GM10847 (cell line): ENCODE measurements around the gene KRT24.

ENCODE experiments used
- POLR2A ChIP-seq: IDR thresholded peaks from 2 replicates; pipeline ENCODE4 v1.6.1; 2011; ENCODE audit not compliant: insufficient read length; ENCODE audit errors: extremely low read depth

The KRT24 gene

DNA sequence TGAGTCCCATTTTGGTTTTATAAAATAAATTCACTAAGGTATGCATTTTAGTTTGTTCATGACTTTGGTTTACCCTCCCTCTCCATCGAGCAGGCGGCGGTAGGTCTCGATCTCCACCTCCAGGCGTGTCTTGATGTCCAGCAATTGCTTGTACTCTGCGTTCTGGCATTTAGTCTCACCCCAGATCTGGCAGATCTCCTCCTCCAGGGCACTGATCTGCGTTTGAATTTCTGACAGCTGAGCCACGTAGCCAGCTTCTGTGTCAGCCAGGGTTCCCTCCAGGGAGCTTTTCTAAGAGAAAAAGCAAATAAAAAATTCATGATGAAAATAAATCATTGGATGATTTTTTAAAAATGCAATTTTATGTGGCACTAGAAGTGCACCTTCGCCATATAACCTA is 4.2 kb downstream of the KRT24 start:
- TF ChIP-seq POLR2A: no peak

DNA sequence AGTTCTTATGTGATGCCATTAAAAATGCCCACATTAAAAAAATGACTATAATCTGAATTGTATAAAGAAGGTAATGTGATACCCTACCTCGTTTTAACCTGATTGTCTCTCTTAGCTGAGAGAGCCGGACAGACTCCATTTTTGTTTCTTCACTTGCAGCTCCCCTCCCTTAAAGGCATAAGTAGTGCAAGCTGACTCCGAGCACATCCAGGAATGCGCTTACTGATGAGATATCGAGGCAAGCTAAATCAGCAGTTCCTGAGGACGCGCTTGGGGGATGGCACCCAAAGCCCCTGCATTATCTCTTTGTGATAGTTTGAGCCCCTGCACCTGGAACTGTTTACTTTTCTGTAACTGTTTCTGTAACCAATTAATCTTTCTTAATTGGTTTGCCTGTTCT is 6.3 kb downstream of the KRT24 start:
- TF ChIP-seq POLR2A: no peak

DNA sequence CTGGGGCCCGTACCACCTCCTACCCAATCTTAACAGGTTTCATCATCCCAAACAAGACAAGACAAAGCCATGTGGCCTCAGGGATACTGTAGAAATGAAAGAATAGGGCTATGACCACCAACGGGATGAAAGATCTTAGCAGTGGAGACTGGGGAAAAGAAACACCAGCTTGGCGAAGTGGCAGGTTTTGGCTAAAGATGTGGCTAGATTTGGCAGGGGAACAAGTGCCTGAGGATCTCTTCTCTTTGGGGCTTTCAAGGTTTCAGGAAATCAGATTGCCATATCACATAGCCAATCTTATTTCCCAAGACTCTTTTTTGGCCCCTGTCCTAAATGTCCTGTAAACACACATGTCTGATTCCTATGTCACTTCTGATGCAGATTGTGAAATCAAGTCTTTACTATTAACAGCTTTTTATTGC is 6.9 kb downstream of the KRT24 start:
- no peak for TF ChIP-seq POLR2A

DNA sequence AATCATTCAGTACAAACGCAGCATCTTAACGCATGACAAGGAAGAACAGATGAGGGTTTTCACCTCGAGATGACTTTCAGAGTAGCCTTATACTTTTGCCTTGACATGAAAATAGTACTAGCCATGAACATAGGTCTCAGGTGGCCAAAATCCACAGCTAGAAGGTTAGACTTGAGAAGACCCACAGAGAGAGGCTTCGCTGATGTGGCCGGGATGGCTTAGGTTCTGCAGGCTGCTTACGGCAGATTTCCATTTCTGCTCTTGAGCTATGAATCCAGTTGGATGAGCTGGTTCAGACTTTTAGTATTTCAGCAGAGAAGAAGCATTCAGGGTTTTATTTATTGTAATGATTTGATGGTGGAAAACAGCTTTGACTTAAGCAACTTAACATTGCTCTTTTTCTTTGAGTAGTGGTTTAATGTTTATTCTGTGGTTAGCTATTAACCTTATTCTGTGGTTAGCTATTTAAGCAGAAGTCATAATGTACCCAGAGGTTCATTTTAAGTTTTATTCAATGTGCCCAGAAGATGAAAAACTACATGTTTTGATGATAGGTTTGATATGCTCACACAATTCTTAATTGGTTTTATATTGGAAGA is 7.6 kb downstream of the KRT24 start:
- TF ChIP-seq POLR2A: no peak

DNA sequence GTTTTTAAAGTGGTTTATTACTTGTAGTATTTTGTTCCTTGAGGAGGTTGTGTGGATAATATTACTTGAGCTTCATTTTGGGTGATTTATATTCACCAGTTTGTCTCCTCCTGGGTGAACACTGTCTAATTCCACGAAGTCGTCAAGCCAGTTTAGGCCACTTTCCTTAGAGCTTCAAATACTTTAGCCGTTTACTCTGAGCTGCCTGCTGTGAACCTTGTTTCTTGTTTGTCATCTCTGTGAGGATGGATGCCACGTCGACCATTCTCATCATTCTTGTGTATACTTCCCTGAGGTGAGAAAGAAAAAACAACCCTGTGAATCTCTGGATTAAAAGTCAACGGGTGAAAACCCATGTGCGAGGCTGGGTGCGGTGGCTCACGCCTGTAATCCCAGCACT is 9.0 kb downstream of the KRT24 start:
- TF ChIP-seq POLR2A: no peak

DNA sequence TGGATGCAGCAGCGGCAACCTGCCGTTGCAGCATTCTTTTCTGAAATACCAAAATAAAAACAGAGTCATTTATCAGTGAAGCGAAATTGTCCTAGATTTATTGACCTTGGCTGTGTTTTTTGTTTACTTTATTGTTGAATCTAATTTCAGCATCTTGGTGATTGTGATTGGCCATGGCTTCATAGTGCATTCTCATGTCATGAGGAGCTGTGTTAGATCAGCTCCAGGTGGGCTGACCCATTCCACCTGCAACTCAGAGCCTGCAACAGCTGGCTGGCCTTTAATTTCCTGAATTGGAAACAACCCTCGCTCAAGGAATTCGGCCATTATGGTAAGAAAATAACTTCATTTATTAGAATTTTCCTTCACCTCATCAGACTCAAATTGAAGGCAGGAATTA is 16.4 kb downstream of the KRT24 start:
- TF ChIP-seq POLR2A: no peak

DNA sequence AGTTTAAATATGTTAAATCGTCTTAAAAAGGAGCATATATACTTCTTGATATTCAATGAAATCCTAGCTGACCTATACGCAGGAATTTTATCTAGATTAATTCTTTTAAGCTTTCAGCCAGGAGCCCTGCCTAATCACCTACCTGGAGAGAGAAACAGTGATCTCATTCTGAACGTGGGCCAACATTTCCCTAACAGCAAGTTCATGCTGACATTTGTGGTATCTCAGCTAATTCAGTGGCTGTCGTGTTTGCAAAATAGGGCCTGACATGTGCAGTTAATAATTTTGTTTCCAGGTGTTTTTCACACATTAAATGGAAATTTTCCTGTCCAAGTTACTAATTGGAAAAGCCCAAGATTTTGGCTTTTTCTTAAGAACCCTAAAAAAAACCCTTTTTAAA is 17.4 kb downstream of the KRT24 start:
- TF ChIP-seq POLR2A: no peak

DNA sequence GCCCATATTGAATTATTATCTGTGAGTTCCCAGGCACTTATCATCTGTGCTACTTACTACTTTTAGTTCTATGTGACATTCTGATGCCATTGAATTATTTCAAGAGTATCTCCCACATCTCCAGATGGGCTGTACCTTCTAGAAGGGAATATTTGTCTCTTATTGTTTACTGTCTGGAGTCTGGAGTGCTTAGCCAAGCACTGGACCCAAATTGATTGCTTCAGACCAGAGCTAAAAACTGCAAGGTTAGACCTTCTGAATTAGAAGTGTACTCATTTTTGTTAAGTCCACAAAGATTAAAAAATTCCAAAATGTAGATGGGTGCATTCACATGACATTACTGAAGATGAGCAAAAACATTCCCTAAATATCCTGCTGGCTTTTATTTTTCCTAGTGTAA is 22.6 kb downstream of the KRT24 start:
- TF ChIP-seq POLR2A: no peak

DNA sequence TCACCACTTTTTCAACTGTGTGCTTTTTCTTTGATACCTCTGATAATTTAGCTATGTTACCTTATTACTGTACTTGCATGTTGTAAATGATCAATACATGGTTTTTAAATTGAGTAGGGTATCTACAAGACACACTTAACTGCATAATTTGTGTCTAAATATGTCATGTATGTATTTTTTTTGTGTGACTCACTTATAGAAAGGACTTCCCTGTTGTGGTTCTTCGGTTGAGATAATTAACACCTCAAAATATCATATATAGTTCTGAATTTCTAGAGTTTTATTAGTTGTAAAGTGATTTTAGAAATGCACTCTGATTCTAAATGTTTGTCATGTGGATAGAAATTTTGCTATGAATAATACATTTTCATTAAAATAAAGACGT is 24.0 kb downstream of the KRT24 start:
- no peak for TF ChIP-seq POLR2A

DNA sequence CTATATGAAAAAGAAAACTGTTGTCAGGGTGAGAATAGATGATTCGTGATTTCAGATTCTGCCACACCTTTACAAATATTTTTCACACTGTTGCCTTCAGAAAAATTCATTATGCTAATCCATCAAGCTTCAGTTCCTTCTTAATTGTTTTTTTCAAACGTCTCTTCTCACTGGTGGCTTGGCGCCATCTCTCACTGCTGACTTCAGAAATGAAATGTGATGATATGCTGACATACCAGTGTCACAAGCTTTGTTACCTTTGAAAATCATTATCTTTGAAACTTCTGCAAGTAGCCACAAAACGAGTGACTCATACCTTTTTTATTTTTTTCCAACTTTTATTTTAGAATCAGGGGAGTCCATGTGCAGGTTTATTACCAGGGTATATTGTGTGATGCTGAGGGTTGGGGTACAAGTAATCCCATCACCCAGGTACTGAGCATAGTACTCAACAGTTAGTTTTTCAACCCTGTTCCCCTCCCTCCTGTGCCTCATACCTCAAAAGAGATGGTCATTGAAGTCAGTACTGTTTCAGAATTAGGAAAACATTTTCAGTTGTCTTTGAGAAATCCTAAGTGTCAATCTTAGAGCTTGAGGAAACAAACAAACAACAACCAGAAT is 24.5 kb downstream of the KRT24 start:
- no peak for TF ChIP-seq POLR2A

DNA sequence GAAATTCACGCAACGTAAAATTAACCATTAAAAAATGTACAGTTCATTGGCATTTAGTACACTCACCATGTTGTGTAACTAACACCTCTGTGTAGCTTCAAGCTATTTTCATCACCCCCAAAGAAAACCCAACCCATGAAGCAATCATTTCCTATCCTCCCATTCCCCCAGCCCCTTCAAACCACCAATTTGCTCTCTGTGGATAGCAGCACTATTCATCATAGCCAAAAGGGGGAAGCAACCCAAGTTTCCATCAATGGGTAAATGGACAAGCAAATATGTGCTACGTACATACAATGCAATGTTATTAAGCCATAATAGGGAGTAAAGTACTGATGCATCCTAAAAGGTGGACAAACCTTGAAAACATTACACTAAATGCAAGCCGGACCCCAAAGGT is 27.6 kb downstream of the KRT24 start:
- TF ChIP-seq POLR2A: no peak

DNA sequence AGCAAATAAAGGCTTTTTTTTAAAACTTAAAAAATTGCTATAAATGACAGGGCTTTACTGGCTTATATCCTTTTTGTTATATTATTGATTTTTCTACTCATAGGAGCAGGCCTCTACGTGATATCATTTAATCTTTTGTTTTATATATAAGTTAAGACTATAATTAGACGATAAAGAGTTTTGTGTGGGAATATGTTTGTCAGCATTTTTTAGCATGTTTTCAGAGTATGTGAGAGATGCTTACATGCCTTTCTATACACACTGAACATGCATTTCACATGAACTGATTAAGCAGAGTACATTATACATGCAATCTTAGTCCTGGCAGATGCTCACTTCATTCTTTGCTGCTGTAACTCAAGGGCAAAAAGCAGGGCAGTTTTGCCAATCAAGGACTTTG is 30.9 kb downstream of the KRT24 start:
- no peak for TF ChIP-seq POLR2A

DNA sequence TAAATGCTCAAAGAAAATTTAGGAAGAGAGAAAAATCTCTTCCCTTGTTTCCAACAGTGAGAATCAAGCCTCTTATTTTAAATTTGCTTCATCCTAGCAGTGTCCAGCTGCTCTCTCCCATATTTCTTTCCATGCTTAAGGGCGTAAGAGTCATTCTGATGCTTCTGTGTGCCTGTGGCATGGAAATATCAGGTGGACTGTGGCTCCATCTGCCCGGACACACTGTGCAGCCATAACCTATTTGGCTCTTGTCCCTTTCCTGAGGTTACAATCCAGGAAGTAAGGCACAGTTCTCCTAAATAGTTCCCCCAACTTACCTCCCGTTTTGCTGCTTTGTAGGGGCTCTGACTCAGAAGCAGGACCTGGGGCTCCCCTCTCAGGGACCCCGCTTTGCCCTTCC is 32.3 kb downstream of the KRT24 start:
- no peak for TF ChIP-seq POLR2A

DNA sequence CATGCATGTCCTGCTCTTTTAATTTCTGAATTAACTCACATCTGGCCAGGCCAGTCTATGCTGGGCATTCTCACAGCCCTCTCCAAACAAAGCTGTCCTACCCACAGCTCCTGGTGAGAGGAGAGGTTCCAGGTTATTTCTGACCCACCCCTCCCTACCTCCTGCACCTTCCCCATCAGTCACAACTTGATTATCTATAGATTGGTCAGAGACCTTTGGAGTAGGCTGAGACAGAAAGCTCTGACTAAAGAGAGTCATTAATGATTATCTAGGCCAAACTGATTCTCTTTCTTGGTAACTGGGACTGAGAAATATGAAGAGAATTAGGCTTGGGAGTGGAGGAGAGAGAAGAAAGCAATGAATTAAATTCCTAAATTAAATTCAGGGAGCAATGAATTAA is 37.2 kb downstream of the KRT24 start:
- no peak for TF ChIP-seq POLR2A

DNA sequence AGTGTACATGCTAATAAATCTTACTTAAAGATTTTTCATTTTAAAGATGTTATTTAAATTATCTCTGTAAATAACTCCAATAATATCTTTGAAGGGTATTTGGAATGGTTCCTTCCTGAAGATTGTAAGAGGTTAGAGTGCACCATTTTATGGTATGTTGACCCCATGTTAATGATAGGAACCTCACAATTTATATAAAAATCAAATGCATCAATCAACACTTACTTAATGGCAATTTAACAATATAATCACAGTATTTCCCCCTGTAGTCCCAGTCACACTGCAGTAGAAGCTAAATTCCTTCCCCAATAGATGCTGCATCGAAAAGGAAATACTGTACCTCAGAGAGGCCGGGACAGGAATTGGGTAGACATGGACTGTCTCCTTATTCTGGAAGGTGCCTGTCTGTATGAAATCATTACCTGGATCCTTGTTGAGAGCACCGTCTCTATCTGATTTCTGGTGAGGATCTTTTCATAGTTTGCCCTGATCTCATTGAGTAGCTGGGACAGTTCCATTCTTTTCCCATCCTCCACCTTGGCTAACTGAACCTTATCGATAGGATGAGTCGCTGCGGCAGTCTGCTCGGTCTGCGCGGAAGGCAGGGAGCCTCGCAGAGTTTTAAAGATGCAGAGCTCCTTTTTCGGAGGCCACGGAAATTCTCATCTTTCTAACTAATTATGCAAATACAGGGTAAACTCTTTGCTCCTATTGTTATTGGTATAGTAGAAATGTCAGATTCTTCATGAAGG is 38.8 kb downstream of the KRT24 start, which contains the start of gene KRT222:
TSS of gene KRT222 (minus strand) at position 596 of the 752 bp plus-strand sequence. CDS start at position 518, 78 bp downstream.
- TF ChIP-seq POLR2A: no peak

DNA sequence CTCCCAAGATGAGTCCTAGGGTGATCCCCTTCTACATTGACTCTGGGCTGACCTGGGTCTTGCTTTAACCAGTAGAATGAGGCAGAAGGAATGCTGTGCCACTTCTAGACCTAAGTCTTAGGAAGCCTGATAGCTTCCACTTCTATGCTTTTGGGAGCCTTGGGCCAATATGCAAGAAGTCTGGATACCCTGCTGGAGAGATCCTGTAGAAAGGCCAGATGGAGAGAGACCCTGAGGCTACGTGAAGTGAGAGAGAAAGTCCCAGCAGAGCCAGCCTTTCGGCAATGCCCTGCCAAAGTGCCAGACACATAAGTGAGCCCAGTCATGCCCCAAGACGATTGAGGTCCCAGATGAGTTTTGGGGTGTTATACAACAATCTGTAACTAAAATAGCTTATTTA is 40.3 kb downstream of the KRT24 start:
- no peak for TF ChIP-seq POLR2A

DNA sequence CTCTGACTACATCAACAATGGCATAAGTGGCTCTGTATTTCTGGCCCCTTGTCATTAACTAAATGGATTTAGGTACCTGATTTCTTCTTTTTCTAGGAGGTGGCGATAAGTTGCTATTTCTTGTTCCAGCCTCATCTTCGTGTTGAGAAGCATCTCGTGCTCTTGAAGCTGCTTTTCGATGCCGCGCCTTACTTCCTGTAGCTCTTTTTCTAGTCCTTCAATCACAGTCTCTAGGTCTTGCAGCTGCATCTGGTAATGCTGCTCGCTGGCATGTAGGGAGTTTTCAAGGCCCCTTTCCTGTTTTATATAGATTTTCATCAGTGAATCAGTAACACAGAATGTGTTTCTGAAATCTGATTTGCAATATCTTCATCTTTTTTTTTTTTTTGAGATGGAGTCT is 43.6 kb downstream of the KRT24 start:
- no peak for TF ChIP-seq POLR2A

DNA sequence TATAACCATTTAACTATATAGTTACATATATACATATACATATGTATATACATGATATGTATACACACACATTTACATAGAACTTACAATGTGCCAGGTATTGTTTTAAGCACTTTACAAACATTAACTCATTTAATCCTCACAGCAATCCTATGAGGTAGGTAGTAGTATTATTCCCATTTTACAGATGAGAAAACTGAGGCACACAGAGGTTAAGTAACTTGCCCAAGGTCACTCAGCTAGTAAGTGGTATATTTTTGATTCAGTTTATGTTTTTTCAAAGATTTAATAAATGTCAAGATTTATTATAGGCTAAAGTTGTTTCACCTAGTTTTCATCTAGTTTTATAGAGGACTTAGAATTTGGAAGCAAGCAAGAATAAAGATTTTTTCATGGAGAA is 45.2 kb downstream of the KRT24 start:
- TF ChIP-seq POLR2A: no peak
